Ishikawa (cell line): ENCODE data around the gene GDPD5.

Experiments used
- CEBPB ChIP-seq: IDR thresholded peaks from 2 replicates; pipeline ENCODE4 v1.6.1; 2012
- EGR1 ChIP-seq: IDR thresholded peaks from 2 replicates; pipeline ENCODE4 v1.6.1; 2012
- EP300 ChIP-seq: IDR thresholded peaks from 2 replicates; pipeline ENCODE4 v1.6.1; 2012; ENCODE audit warnings: borderline replicate concordance
- RAD21 ChIP-seq: IDR thresholded peaks from 2 replicates; pipeline ENCODE4 v1.6.1; 2012; ENCODE audit warnings: low read depth
- TAF1 ChIP-seq: IDR thresholded peaks from 2 replicates; pipeline ENCODE4 v1.6.1; 2012; ENCODE audit warnings: low read depth, mild to moderate bottlenecking
- TCF12 ChIP-seq: IDR thresholded peaks from 2 replicates; pipeline ENCODE4 v1.6.1; 2012; ENCODE audit warnings: low read depth
- ZBTB7A ChIP-seq: IDR thresholded peaks from 2 replicates; pipeline ENCODE4 v1.6.1; 2012; ENCODE audit warnings: low read depth

DNA sequence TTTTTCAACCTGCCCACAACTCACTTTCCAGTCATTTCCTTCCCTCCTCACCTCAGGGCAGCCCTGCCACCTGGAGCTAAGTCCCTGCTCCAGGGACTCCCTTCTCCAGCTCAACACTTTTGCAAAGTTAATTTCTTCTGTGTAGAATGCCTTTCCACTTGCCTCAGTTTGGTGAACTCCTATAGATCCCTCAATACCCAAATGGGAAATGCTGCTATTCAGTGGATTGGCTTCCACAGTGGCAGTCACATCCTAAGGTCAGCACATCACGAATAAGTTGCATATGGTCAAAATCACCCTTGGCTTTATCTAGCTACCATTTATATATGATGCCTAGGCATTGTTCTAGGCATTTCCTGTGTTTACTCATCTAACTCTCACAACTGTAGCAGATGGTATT, 23.6 kb downstream of the GDPD5 start:
- TF ChIP-seq EP300: no peak
- TF ChIP-seq ZBTB7A: no peak
- TF ChIP-seq RAD21: no peak
- TF ChIP-seq TCF12: no peak
- no peak for TF ChIP-seq TAF1
- no peak for TF ChIP-seq CEBPB
- TF ChIP-seq EGR1: no peak
